Sigmoid colon (tissue), 4 donors: ENCODE results near the gene MATCAP1.

Experiments used
- CTCF ChIP-seq, 4 experiments: fragments of 450-650 bp in 3 of 4; fragments of 200-600 bp in 1 of 4; IDR thresholded peaks; one replicate each; pipeline ENCODE4 v1.5.1; 2016 to 2019; ENCODE audit warnings: antibody characterized with exemption in 4 of 4, mild to moderate bottlenecking in 3 of 4, moderate library complexity in 2 of 4
- EP300 ChIP-seq, 4 donors: sonication (generic); formaldehyde crosslinking; IDR thresholded peaks; one replicate each; pipeline ENCODE4 v1.6.1; 2017; ENCODE audit warnings: antibody characterized with exemption in 4 of 4
- POLR2A ChIP-seq, 2 donors: fragments of 450-650 bp; IDR thresholded peaks; one replicate each; pipeline ENCODE4 v1.6.1; 2016; ENCODE audit warnings: antibody characterized with exemption in 2 of 2, mild to moderate bottlenecking in 2 of 2, moderate library complexity in 2 of 2

GRCh38 chr16:67180166-67180565, 3.6 kb downstream of the MATCAP1 start:
- TF ChIP-seq CTCF (IDR thresholded peaks at IDR 0.05) (no peak), POLR2A (IDR thresholded peaks at IDR 0.05) (no peak), EP300 (IDR thresholded peaks at IDR 0.05) (no peak)
